Mesenchymal stem cell (in vitro differentiated cells and primary cell): ENCODE data around the gene STEAP1B.

Experiments
- DNase-seq: peaks from one replicate; pipeline ENCODE4 v3.0.0-alpha.2; 2013
- H2AFZ ChIP-seq: one replicate; pipeline ENCODE4 v1.6.1; 2013; ENCODE audit warnings: low read depth, mild to moderate bottlenecking, control low read depth, inconsistent platforms, low read length, moderate library complexity
- H2AK5ac ChIP-seq: 2 replicates; pipeline ENCODE4 v1.6.1; 2013; ENCODE audit warnings: low read length, moderate library complexity, mild to moderate bottlenecking, inconsistent platforms; ENCODE audit not compliant: severe bottlenecking
- H2BK120ac ChIP-seq: one replicate; pipeline ENCODE4 v1.6.1; 2013; ENCODE audit warnings: low read depth, mild to moderate bottlenecking, inconsistent platforms, low read length, moderate library complexity
- H2BK12ac ChIP-seq, 2 experiments: one replicate each; pipeline ENCODE4 v1.6.1; 2013; ENCODE audit warnings: inconsistent platforms in 2 of 2, low read length in 2 of 2, mild to moderate bottlenecking in 2 of 2, moderate library complexity in 2 of 2, control low read depth in 1 of 2
- H2BK15ac ChIP-seq: one replicate; pipeline ENCODE4 v1.6.1; 2013; ENCODE audit warnings: mild to moderate bottlenecking, low read depth, inconsistent platforms; ENCODE audit not compliant: poor library complexity, severe bottlenecking
- H2BK5ac ChIP-seq: 2 replicates; pipeline ENCODE4 v1.6.1; 2013; ENCODE audit warnings: low read depth, mild to moderate bottlenecking, low read length, control low read depth, inconsistent platforms; ENCODE audit not compliant: poor library complexity, severe bottlenecking
- H3K14ac ChIP-seq, 2 experiments: one replicate each; pipeline ENCODE4 v1.6.1; 2013; ENCODE audit warnings: inconsistent platforms in 2 of 2, low read length in 2 of 2, control low read depth in 1 of 2, mild to moderate bottlenecking in 1 of 2, moderate library complexity in 1 of 2
- H3K18ac ChIP-seq, 2 experiments: one replicate each; pipeline ENCODE4 v1.6.1; 2013; ENCODE audit warnings: inconsistent platforms in 2 of 2, low read length in 2 of 2, control low read depth in 1 of 2, low read depth in 1 of 2, mild to moderate bottlenecking in 1 of 2
- H3K23ac ChIP-seq, 2 experiments: one replicate each; pipeline ENCODE4 v1.6.1; 2013; ENCODE audit warnings: inconsistent platforms in 2 of 2, low read length in 2 of 2, mild to moderate bottlenecking in 2 of 2, moderate library complexity in 2 of 2, control low read depth in 1 of 2
- H3K27ac ChIP-seq: 2 replicates; pipeline ENCODE4 v1.5.1; 2013; ENCODE audit warnings: mild to moderate bottlenecking, moderate library complexity, low read length, control low read depth, inconsistent platforms; ENCODE audit not compliant: poor library complexity, severe bottlenecking
- H3K27me3 ChIP-seq, 2 experiments: 2 replicates each; pipeline versions ENCODE4 v1.6.1 to v1.7.0; 2013; ENCODE audit warnings: low read length in 2 of 2, mild to moderate bottlenecking in 2 of 2, moderate library complexity in 2 of 2, control low read depth in 1 of 2, inconsistent platforms in 1 of 2; ENCODE audit not compliant: control insufficient read depth in 1 of 2, insufficient read depth in 1 of 2
- H3K36me3 ChIP-seq, 2 experiments: 2 replicates each; pipeline versions ENCODE4 v1.6.1 to v1.7.0; 2013; ENCODE audit warnings: low read length in 2 of 2, control low read depth in 1 of 2, inconsistent platforms in 1 of 2, low read depth in 1 of 2, mild to moderate bottlenecking in 1 of 2; ENCODE audit not compliant: insufficient read depth in 2 of 2, control insufficient read depth in 1 of 2
- H3K4ac ChIP-seq, 2 experiments: one replicate each; pipeline ENCODE4 v1.6.1; 2013; ENCODE audit warnings: inconsistent platforms in 2 of 2, low read length in 2 of 2, mild to moderate bottlenecking in 2 of 2, moderate library complexity in 2 of 2, control low read depth in 1 of 2, low read depth in 1 of 2
- H3K4me1 ChIP-seq: 2 replicates; pipeline ENCODE4 v1.6.1; 2013; ENCODE audit warnings: low read depth, low read length, control low read depth; ENCODE audit not compliant: control insufficient read depth, insufficient read depth
- H3K4me2 ChIP-seq: 2 replicates; pipeline ENCODE4 v1.6.1; 2013; ENCODE audit warnings: low read length, mild to moderate bottlenecking, inconsistent platforms; ENCODE audit not compliant: poor library complexity, severe bottlenecking
- H3K4me3 ChIP-seq, 2 experiments: 2 replicates each; pipeline versions ENCODE4 v1.5.1 to v1.7.0; 2013; ENCODE audit warnings: low read length in 2 of 2, mild to moderate bottlenecking in 2 of 2, control low read depth in 1 of 2, low read depth in 1 of 2; ENCODE audit not compliant: insufficient read depth in 1 of 2
- H3K79me1 ChIP-seq: replicated peaks from 2 replicates; pipeline ENCODE4 v1.6.1; 2013; ENCODE audit warnings: mild to moderate bottlenecking, control low read depth, low read length, inconsistent platforms; ENCODE audit not compliant: poor library complexity, severe bottlenecking
- H3K9ac ChIP-seq: 2 replicates; pipeline ENCODE4 v1.7.0; 2013; ENCODE audit warnings: mild to moderate bottlenecking, low read length, moderate library complexity
- H3K9me3 ChIP-seq: 2 replicates; pipeline ENCODE4 v1.7.0; 2013; ENCODE audit warnings: mild to moderate bottlenecking, low read length; ENCODE audit not compliant: control insufficient read depth
- H4K8ac ChIP-seq: one replicate; pipeline ENCODE4 v1.6.1; 2013; ENCODE audit warnings: inconsistent platforms, mild to moderate bottlenecking, low read length, moderate library complexity
- H4K91ac ChIP-seq: one replicate; pipeline ENCODE4 v1.6.1; 2013; ENCODE audit warnings: mild to moderate bottlenecking, low read length, inconsistent platforms
- WGBS: methylation state at CpG from one replicate; pipeline ENCODE4 v1.1.7; 2013; ENCODE audit warnings: mixed read lengths; 5-methylcytosine and 5-hydroxymethylcytosine counted together

The STEAP1B gene

DNA sequence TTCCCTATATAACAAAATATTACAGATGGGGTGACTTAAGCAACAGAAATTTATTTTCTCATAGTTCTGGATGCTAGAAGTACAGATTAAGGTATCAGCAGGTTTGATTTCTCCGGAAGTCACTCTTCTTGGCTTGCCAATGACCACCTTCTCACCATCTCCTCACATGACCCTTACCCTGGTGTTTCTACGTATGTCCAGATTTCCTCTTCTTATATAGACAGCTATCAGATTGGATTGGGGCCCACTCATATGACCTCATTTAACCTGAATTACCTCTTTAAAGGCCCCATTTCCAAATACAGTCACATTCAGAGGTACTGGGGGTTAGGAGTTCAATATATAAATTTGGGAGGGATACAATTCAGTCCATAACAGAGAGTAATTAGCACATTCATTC lies 126.1 kb downstream of the STEAP1B start:
- Histone ChIP-seq H2AFZ (no peak overlapping the region), H3K4me3 (no peak overlapping the region), H3K23ac (no peak overlapping the region), H3K27ac (no peak overlapping the region), H4K8ac (no peak overlapping the region), H2BK12ac (no peak overlapping the region), H2AK5ac (no peak overlapping the region), H3K27me3 (peaks cover 0 to 21% of the 10 kb centered on the region in 2 experiments), H3K14ac (no peak overlapping the region), H3K9ac (no peak overlapping the region), H3K9me3 (no peaks in the 10 kb centered on the region), H2BK120ac (no peak overlapping the region), H3K4me1 (no peaks in the 10 kb centered on the region), H2BK15ac (no peak overlapping the region), H2BK5ac (no peak overlapping the region), H3K18ac (no peak overlapping the region), H3K79me1 (no peaks in the 10 kb centered on the region), H3K4ac (no peak overlapping the region), H3K4me2 (no peak overlapping the region), H4K91ac (no peak overlapping the region), H3K36me3 (no peaks in the 10 kb centered on the region)
- WGBS = 81% methylated on average over 2 of the region's 2 CpGs
- no peak for DNase-seq

DNA sequence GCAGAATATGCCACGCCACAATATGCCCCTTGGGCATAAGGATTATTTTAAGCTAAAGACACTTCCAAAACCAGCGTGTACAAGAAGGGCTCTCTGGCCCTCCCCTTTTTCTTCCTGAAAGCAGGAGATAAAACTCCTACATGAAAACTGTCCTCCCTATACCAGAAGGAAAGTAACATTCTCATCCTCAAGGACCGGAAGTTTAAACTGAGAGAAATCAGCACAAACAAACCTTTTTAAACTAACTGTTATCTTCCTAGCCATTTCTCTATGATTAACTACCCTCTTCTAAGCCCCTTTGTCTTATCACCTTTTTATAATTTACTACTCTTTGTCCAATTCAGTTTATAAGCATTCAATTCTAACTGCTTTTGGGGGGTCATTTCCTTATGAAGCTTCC lies 126.6 kb downstream of the STEAP1B start:
- no peaks in the 10 kb centered on the region for H3K9me3 ChIP-seq
- no peak overlapping the region for H3K4me3 ChIP-seq
- peaks cover 0 to 21% of the 10 kb centered on the region in 2 experiments for H3K27me3 ChIP-seq
- H2BK12ac ChIP-seq = no peak overlapping the region
- H3K23ac ChIP-seq = no peak overlapping the region
- H3K27ac ChIP-seq = no peak overlapping the region
- H2AK5ac ChIP-seq = no peak overlapping the region
- H2BK5ac ChIP-seq = no peak overlapping the region
- no peaks in the 10 kb centered on the region for H3K36me3 ChIP-seq
- no peak overlapping the region for H3K14ac ChIP-seq
- H4K91ac ChIP-seq = no peak overlapping the region
- H2BK120ac ChIP-seq = no peak overlapping the region
- H3K4me1 ChIP-seq = no peaks in the 10 kb centered on the region
- H3K4me2 ChIP-seq = no peak overlapping the region
- H3K79me1 ChIP-seq = no peaks in the 10 kb centered on the region
- H3K4ac ChIP-seq = no peak overlapping the region
- no peak overlapping the region for H3K18ac ChIP-seq
- H2AFZ ChIP-seq = no peak overlapping the region
- WGBS = 86% methylated on average over 3 of the region's 3 CpGs
- DNase-seq = no peak
- no peak overlapping the region for H3K9ac ChIP-seq
- no peak overlapping the region for H2BK15ac ChIP-seq
- no peak overlapping the region for H4K8ac ChIP-seq

DNA sequence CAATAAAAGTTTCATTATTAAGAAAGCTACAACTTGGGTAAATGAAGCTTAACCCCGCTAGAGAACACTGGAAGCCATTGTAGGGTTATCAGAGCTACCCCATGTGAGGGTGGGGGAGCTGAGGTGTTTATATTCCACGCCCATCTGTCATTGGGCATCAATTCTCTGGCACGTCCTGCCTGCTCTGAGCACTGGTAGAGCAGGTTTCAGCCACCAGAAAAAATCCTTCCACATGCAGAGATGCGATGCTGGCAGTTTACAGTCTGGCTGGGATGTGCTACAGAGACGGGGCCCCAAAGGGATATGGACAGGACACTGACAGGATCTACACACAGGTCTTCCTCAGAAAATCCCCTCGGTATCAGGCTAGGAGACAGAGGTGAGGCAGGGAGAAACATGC lies 127.1 kb downstream of the STEAP1B start:
- Histone ChIP-seq H3K18ac (no peak overlapping the region), H3K79me1 (no peaks in the 10 kb centered on the region), H3K9me3 (no peaks in the 10 kb centered on the region), H3K4me2 (no peak overlapping the region), H4K8ac (no peak overlapping the region), H2BK120ac (no peak overlapping the region), H3K4me1 (no peaks in the 10 kb centered on the region), H3K23ac (no peak overlapping the region), H3K4ac (no peak overlapping the region), H2AFZ (no peak overlapping the region), H3K14ac (no peak overlapping the region), H2BK15ac (no peak overlapping the region), H4K91ac (no peak overlapping the region), H3K36me3 (no peaks in the 10 kb centered on the region), H3K9ac (no peak overlapping the region), H3K27ac (no peak overlapping the region), H2BK5ac (no peak overlapping the region), H3K27me3 (peaks cover 0 to 21% of the 10 kb centered on the region in 2 experiments), H2BK12ac (no peak overlapping the region), H2AK5ac (no peak overlapping the region), H3K4me3 (no peak overlapping the region)
- 80% methylated on average over 6 of the region's 6 CpGs for WGBS
- DNase-seq = no peak

DNA sequence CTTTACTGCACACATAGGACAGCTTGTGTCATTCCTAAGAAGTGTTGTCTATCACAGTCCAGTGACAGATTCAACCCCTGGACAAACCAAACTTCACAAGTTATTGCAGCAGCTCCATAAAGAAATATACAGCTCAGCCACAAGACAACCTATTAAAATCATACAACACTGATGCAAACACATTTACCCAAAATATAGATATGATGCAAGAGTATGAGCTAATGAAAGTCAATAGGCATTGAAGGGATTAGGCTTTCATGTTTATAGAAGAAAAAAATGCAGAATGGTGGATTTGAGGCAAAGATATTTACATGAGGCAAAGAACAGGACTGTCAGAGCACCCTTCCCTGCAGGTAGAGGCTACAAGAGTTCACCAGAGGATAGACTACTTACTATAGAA lies 128.1 kb downstream of the STEAP1B start:
- no peak overlapping the region for H2BK12ac ChIP-seq
- H3K27ac ChIP-seq = no peak overlapping the region
- no peak overlapping the region for H2BK15ac ChIP-seq
- H3K23ac ChIP-seq = no peak overlapping the region
- no peak for DNase-seq
- no peak overlapping the region for H3K4me3 ChIP-seq
- no peak overlapping the region for H4K91ac ChIP-seq
- H2AFZ ChIP-seq = no peak overlapping the region
- no peaks in the 10 kb centered on the region for H3K36me3 ChIP-seq
- H3K4me2 ChIP-seq = no peak overlapping the region
- H3K9me3 ChIP-seq = no peaks in the 10 kb centered on the region
- no peak overlapping the region for H2AK5ac ChIP-seq
- H2BK120ac ChIP-seq = no peak overlapping the region
- no peak overlapping the region for H3K9ac ChIP-seq
- H3K4me1 ChIP-seq = no peaks in the 10 kb centered on the region
- no peak overlapping the region for H3K14ac ChIP-seq
- no peak overlapping the region for H4K8ac ChIP-seq
- no peak overlapping the region for H2BK5ac ChIP-seq
- H3K18ac ChIP-seq = no peak overlapping the region
- no peaks in the 10 kb centered on the region for H3K79me1 ChIP-seq
- H3K4ac ChIP-seq = no peak overlapping the region
- H3K27me3 ChIP-seq = peaks cover 0 to 12% of the 10 kb centered on the region in 2 experiments
